Testis (tissue), 2 donors: ENCODE measurements around the gene NPLOC4.

ENCODE experiments used
- POLR2A ChIP-seq: fragments of 450-650 bp; IDR thresholded peaks from one replicate; pipeline ENCODE4 v1.6.1; 2017; ENCODE audit warnings: antibody characterized with exemption, mild to moderate bottlenecking, moderate library complexity
- TF ChIP-seq, protein P1 (sequence below), 3 experiments: fragments of 450-650 bp in 2 of 3; fragments of 200-600 bp in 1 of 3; sonication (generic) in 1 of 3; IDR thresholded peaks; one replicate each; pipeline ENCODE4 v1.5.1; 2016 to 2019; ENCODE audit warnings: antibody characterized with exemption in 3 of 3, mild to moderate bottlenecking in 2 of 3, moderate library complexity in 1 of 3

DNA sequence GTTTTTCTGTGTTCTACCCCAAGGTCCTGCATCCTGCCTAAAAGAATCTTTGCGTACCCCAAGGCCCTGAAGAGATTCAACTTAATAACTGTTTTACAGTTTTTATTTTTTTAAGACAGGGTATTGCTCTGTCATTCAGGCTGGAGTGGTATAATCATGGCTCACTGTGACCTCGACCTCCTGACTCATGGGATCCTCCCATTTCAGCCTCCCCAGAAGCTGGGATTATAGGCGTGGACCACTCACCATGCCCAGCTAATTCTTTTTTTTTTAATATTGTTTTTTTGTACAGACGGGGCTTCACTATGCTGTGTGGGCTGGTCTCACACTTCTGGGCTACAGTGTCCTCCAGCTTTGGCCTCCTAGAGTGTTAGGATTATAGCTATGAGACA lies 75.4 kb downstream of the NPLOC4 start:
- TF ChIP-seq, protein P1, sequence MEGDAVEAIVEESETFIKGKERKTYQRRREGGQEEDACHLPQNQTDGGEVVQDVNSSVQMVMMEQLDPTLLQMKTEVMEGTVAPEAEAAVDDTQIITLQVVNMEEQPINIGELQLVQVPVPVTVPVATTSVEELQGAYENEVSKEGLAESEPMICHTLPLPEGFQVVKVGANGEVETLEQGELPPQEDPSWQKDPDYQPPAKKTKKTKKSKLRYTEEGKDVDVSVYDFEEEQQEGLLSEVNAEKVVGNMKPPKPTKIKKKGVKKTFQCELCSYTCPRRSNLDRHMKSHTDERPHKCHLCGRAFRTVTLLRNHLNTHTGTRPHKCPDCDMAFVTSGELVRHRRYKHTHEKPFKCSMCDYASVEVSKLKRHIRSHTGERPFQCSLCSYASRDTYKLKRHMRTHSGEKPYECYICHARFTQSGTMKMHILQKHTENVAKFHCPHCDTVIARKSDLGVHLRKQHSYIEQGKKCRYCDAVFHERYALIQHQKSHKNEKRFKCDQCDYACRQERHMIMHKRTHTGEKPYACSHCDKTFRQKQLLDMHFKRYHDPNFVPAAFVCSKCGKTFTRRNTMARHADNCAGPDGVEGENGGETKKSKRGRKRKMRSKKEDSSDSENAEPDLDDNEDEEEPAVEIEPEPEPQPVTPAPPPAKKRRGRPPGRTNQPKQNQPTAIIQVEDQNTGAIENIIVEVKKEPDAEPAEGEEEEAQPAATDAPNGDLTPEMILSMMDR (IDR thresholded peaks at IDR 0.05): no peak
- no peak for TF ChIP-seq POLR2A
